Skeletal muscle tissue (tissue), 4 donors: Measurements from ENCODE around the gene FBXL12. TPM values are rescaled to one million over a fixed set of nuclear protein-coding genes. Genes with fewer than 3 reads are reported as not detected.

Experiments
- H3K27ac ChIP-seq: one replicate; pipeline ENCODE4 v1.7.0; 2013; ENCODE audit warnings: mild to moderate bottlenecking, low read depth, low read length, inconsistent platforms
- H3K27me3 ChIP-seq, 3 donors: one replicate each; pipeline ENCODE4 v1.7.0; 2013; ENCODE audit warnings: low read length in 3 of 3; ENCODE audit not compliant: control insufficient read depth in 3 of 3, insufficient read depth in 3 of 3
- H3K36me3 ChIP-seq, 3 donors: one replicate each; pipeline ENCODE4 v1.7.0; 2013; ENCODE audit warnings: low read length in 3 of 3; ENCODE audit not compliant: control insufficient read depth in 3 of 3, insufficient read depth in 3 of 3
- H3K4me1 ChIP-seq, 3 donors: one replicate each; pipeline ENCODE4 v1.7.0; 2013; ENCODE audit warnings: low read length in 3 of 3, mild to moderate bottlenecking in 3 of 3; ENCODE audit not compliant: control insufficient read depth in 3 of 3, insufficient read depth in 3 of 3
- H3K4me3 ChIP-seq, 3 donors: one replicate each; pipeline ENCODE4 v1.7.0; 2013; ENCODE audit warnings: low read length in 3 of 3
- H3K9ac ChIP-seq, 3 donors: one replicate each; pipeline ENCODE4 v1.7.0; 2013; ENCODE audit warnings: low read length in 3 of 3, mild to moderate bottlenecking in 3 of 3, moderate library complexity in 2 of 3, low read depth in 1 of 3
- H3K9me3 ChIP-seq, 3 donors: one replicate each; pipeline ENCODE4 v1.7.0; 2013; ENCODE audit warnings: low read length in 3 of 3; ENCODE audit not compliant: control insufficient read depth in 3 of 3
- total RNA-seq: library from RNA; depleted of rRNA; stranded (reverse); fragments of >200 nt; gene quantifications from one replicate; pipeline ENCODE4 v1.2.3, GENCODE V29; 2014
- donor health status: Osteomylitis.

FBXL12 gene
- total RNA-seq = 10.4 TPM

DNA sequence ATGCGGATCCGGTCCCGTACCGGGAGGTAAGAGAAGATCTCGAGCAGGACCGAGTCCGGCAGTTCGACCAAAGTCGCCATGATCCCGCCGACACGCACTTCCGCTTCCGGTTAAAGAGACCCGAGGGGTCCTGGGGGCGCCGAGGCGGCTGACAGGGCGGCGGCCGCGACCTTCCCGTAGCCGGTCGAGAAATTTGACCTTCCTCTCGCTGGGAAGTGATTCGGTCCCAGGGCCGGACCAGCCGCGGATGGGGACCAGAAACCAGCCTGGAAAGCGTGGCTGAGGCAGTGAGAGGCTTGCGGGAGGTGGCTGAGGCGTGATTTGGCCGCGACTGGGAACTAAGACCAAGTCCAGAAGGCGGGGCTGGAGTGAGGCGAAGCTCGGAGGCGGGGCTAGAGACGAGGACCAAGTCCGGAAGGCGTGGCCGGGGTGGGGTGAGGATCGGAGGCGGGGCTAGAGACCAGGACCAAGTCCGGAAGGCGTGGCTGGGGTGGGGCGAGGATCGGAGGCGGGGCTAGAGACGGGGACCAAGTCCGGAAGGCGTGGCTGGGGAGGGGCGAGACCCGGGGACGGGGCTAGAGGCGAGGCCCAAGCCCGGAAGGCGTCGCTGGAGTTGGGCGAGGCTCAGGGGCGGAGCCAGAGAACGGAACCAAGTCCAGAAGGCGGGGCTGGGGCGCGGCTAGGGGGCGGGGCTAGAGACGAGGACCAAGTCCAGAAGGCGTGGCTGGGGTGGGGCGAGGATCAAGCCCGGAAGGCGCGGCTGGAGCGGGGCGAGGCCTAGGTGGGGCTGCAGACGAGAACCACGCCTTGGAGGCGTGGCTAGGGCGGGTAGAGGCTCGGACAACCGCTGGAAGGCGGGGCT lies at the start of gene FBXL12:
Gene FBXL12 (minus strand): TSS at position 346 of the 862 bp plus-strand sequence. CDS start 266 bp downstream, at position 80.
- H3K27me3 ChIP-seq = no peaks in the 10 kb centered on the region
- peak within 1 kb of the TSS; percentile 95 for H3K27ac ChIP-seq
- H3K4me3 ChIP-seq = peak within 1 kb of the TSS; percentile 79 to 95 (median 81)
- H3K4me1 ChIP-seq = peaks cover 13 to 21% (median 15%) of the 10 kb centered on the region in 3 donors
- no peaks in the 10 kb centered on the region for H3K9me3 ChIP-seq
- H3K36me3 ChIP-seq = no peaks in the 10 kb centered on the region
- H3K9ac ChIP-seq = peak within 1 kb of the TSS; percentile 97

GRCh38 chr19:9865732-9866501 lies 47.0 kb upstream of the FBXL12 start:
- H3K4me1 ChIP-seq = peaks cover 0 to 2% (median 0%) of the 10 kb centered on the region in 3 donors
- no peak overlapping the region for H3K27ac ChIP-seq
- peaks cover 0 to 4% (median 0%) of the 10 kb centered on the region in 3 donors for H3K27me3 ChIP-seq
- no peak overlapping the region for H3K4me3 ChIP-seq
- no peak overlapping the region for H3K9ac ChIP-seq
- no peaks in the 10 kb centered on the region for H3K9me3 ChIP-seq
- no peaks in the 10 kb centered on the region for H3K36me3 ChIP-seq

- H3K27ac ChIP-seq = no peak overlapping the region
- no peaks in the 10 kb centered on the region for H3K36me3 ChIP-seq
- peaks cover 0 to 2% (median 0%) of the 10 kb centered on the region in 3 donors for H3K4me1 ChIP-seq
- no peak overlapping the region for H3K4me3 ChIP-seq
- no peaks in the 10 kb centered on the region for H3K27me3 ChIP-seq
- H3K9ac ChIP-seq = no peak overlapping the region
- H3K9me3 ChIP-seq = no peaks in the 10 kb centered on the region
Measured at GRCh38 chr19:9863759-9864158, 44.9 kb upstream of the FBXL12 start.

- H3K9ac ChIP-seq = no peak overlapping the region
- H3K4me3 ChIP-seq = no peak overlapping the region
- peaks cover 0 to 2% (median 0%) of the 10 kb centered on the region in 3 donors for H3K4me1 ChIP-seq
- H3K36me3 ChIP-seq = no peaks in the 10 kb centered on the region
- H3K9me3 ChIP-seq = no peaks in the 10 kb centered on the region
- no peaks in the 10 kb centered on the region for H3K27me3 ChIP-seq
- no peak overlapping the region for H3K27ac ChIP-seq
Measured at GRCh38 chr19:9862938-9863337, 44.1 kb upstream of the FBXL12 start.

GRCh38 chr19:9861503-9861902 lies 42.6 kb upstream of the FBXL12 start:
- Histone ChIP-seq H3K4me3 (no peak overlapping the region), H3K4me1 (no peaks in the 10 kb centered on the region), H3K27me3 (no peaks in the 10 kb centered on the region), H3K27ac (no peak overlapping the region), H3K9me3 (no peaks in the 10 kb centered on the region), H3K36me3 (no peaks in the 10 kb centered on the region), H3K9ac (no peak overlapping the region)

DNA sequence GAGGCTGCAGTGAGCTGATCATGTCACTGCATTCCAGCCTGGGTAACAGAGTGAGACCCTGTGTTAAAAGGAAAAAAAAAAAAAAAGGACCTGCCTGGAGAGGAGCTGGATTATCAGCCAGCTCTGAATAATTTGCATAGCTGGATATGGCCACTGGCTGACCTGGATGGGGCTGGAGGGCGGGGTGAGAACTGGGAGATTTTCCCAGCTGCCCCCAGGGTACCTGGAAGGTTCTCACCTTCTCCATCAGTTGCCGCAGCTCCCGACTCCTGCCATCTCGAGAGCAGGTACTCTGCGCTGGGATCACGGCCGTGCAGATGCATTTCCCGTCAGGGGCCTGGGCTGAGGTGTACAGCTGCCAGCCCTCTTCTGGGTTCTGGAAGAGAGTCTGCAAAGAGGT lies 41.5 kb upstream of the FBXL12 start:
- Histone ChIP-seq H3K36me3 (no peaks in the 10 kb centered on the region), H3K4me1 (no peaks in the 10 kb centered on the region), H3K9me3 (no peaks in the 10 kb centered on the region), H3K9ac (no peak overlapping the region), H3K27ac (no peak overlapping the region), H3K27me3 (no peaks in the 10 kb centered on the region), H3K4me3 (no peak overlapping the region)

DNA sequence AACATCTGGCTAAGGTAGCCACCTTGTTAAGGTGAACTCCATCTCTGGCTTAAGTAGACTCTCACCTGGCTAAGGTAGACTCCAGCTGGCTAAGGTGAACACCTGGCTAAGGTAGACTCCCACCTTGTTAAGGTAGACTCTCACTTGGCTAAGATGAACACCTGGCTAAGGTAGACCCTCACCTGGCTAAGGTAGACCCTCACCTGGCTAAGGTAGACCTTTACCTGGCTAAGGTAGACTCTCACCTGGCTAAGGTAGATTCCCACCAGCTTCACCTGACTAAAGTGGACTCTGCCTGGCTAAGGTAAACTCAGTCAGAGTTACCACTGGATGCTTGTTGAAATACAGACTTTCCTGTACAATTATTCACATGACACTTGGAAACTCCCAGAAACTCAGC lies 39.9 kb upstream of the FBXL12 start:
- H3K27me3 ChIP-seq = no peaks in the 10 kb centered on the region
- peaks cover 0 to 2% (median 0%) of the 10 kb centered on the region in 3 donors for H3K36me3 ChIP-seq
- H3K4me3 ChIP-seq = no peak overlapping the region
- H3K9me3 ChIP-seq = no peaks in the 10 kb centered on the region
- H3K4me1 ChIP-seq = no peaks in the 10 kb centered on the region
- no peak overlapping the region for H3K27ac ChIP-seq
- H3K9ac ChIP-seq = no peak overlapping the region

GRCh38 chr19:9857920-9858746 lies 39.3 kb upstream of the FBXL12 start:
- Histone ChIP-seq H3K4me3 (no peak overlapping the region), H3K27me3 (no peaks in the 10 kb centered on the region), H3K36me3 (peaks cover 0 to 2% (median 0%) of the 10 kb centered on the region in 3 donors), H3K9ac (no peak overlapping the region), H3K4me1 (no peaks in the 10 kb centered on the region), H3K27ac (no peak overlapping the region), H3K9me3 (no peaks in the 10 kb centered on the region)

GRCh38 chr19:9857076-9857721 lies 38.3 kb upstream of the FBXL12 start:
- H3K9ac ChIP-seq = no peak overlapping the region
- no peaks in the 10 kb centered on the region for H3K27me3 ChIP-seq
- H3K4me3 ChIP-seq = no peak overlapping the region
- no peak overlapping the region for H3K27ac ChIP-seq
- no peaks in the 10 kb centered on the region for H3K9me3 ChIP-seq
- H3K36me3 ChIP-seq = peaks cover 0 to 2% (median 0%) of the 10 kb centered on the region in 3 donors
- H3K4me1 ChIP-seq = no peaks in the 10 kb centered on the region
